Measurements from ENCODE around the gene IPO13.
A peak's percentile ranks its signal among the peaks of the same experiment; 100 is the strongest.

The IPO13 gene

DNA sequence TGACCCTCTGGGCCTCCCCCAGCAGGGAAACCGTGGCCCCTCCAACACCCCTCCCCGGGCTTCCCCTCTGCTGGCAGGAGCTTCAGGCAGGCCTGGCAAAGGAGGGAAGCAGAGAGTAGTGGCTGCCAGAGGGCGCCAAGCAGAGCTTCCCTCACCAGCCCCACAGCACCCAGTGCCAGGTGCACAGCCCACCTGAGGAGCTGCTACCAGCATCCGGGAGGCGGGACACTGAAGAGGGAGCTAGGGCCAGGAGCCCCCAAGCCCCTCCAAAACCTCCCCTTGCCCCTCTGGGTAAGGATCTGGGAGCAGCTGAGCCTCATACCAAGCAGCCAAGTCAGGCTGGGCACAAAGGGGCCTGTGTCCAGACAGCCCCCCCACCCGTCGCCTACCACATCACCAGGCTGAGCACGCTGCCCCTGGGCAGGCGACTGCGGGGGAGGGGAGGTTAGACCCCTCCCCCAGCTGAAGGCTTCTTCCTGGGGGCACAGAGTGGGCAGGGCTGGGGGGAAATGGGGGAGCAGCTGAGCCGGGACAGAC lies 64.3 kb downstream of the IPO13 start:
- TF ChIP-seq, protein P1, sequence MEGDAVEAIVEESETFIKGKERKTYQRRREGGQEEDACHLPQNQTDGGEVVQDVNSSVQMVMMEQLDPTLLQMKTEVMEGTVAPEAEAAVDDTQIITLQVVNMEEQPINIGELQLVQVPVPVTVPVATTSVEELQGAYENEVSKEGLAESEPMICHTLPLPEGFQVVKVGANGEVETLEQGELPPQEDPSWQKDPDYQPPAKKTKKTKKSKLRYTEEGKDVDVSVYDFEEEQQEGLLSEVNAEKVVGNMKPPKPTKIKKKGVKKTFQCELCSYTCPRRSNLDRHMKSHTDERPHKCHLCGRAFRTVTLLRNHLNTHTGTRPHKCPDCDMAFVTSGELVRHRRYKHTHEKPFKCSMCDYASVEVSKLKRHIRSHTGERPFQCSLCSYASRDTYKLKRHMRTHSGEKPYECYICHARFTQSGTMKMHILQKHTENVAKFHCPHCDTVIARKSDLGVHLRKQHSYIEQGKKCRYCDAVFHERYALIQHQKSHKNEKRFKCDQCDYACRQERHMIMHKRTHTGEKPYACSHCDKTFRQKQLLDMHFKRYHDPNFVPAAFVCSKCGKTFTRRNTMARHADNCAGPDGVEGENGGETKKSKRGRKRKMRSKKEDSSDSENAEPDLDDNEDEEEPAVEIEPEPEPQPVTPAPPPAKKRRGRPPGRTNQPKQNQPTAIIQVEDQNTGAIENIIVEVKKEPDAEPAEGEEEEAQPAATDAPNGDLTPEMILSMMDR (IDR thresholded peaks at IDR 0.05) = no peak
- no peak overlapping the region for H3K27ac Mint-ChIP-seq
- H3K9me3 Mint-ChIP-seq = no peaks in the 10 kb centered on the region
- no peaks in the 10 kb centered on the region for H3K27me3 Mint-ChIP-seq (ENCODE audit: low read depth, poor library complexity)
- H3K4me3 Mint-ChIP-seq = no peak overlapping the region
- H3K4me1 Mint-ChIP-seq = peaks cover 32% of the 10 kb centered on the region
- H3K36me3 Mint-ChIP-seq (ENCODE audit: low read depth) = peaks cover 18% of the 10 kb centered on the region
- no peak for DNase-seq

DNA sequence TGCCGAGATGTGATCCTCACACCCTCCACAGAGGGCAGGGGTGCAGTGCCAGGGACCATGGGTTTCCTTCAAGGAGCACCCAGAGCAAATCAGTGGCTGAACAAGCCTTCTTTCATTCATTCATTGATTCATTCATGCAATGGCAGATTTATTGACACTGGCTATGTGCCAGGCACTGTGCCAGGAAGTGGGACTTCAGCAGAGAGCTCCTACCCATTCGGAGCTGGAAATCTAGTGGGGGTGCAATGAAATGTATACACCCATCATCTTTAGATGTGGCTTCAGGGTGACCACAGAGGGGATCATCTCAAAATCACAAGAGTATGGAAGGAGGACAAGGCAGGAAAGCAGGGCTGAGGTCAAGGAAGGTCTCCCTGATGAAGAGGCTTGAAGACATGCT lies 65.7 kb downstream of the IPO13 start:
- Mint-ChIP-seq H3K27me3 (ENCODE audit: low read depth, poor library complexity) (no peaks in the 10 kb centered on the region), H3K9me3 (no peaks in the 10 kb centered on the region), H3K36me3 (ENCODE audit: low read depth) (peaks cover 11% of the 10 kb centered on the region), H3K4me1 (peaks cover 32% of the 10 kb centered on the region), H3K4me3 (no peak overlapping the region), H3K27ac (no peak overlapping the region)
- DNase-seq = no peak
- TF ChIP-seq, protein P1 (IDR thresholded peaks at IDR 0.05) = no peak

DNA sequence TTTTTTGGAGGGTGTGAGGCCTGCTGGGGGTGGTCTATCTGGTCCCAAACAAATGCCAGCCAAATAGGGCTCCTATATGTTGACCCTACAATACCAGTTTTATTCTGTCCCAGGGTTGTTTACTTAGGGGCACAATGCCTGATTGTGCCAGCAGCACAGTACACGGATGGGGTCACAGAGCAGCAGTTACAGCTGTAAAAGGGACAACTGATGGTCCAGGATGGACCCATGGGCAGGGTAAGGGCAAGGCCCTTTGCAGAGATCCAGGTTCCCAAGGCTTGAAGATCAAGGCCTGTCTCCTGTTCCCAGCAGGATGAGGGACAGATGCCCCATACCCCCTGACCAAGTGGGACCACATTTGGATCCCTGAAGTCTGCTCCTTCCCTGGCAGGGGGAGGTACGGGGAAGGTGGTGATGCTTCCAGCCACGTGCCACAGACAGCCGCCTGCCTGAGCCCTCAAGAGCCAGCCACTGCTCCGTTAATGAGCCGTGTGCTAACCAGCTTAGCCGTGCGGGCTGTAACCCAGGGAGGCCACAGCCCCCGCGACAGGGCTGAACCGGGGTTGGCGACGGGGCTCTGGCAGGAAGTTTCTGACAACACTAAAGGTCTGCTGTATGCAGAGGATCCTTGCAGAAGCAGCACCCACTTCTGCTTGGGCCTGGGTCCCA lies 66.3 kb downstream of the IPO13 start:
- peaks cover 10% of the 10 kb centered on the region for H3K36me3 Mint-ChIP-seq (ENCODE audit: low read depth)
- no peak overlapping the region for H3K4me3 Mint-ChIP-seq
- DNase-seq = no peak
- H3K4me1 Mint-ChIP-seq = peaks cover 32% of the 10 kb centered on the region
- TF ChIP-seq, protein P1 (IDR thresholded peaks at IDR 0.05) = no peak
- H3K27ac Mint-ChIP-seq = no peak overlapping the region
- H3K9me3 Mint-ChIP-seq = no peaks in the 10 kb centered on the region
- H3K27me3 Mint-ChIP-seq (ENCODE audit: low read depth, poor library complexity) = no peaks in the 10 kb centered on the region

DNA sequence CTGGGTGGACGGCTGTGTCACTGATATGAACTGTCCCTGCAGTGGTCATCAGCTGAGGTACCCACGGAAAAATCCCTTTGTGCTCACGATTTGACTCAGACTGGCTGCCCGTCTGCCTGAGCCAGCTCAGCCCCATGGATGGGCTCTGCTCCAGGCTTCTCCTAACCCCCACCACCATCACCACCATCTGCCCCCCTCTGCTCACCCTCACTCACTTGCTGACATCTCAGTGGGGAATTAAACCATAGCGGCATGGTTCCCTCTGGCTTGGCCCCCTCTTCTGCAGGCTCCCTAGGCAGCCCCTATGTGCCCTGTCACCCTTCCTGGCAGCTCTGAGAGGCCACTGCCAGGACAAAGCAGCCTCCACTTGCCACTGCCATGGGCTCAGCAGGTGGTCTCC lies 67.2 kb downstream of the IPO13 start:
- Mint-ChIP-seq H3K9me3 (no peaks in the 10 kb centered on the region), H3K36me3 (ENCODE audit: low read depth) (peaks cover 5% of the 10 kb centered on the region), H3K4me1 (peaks cover 32% of the 10 kb centered on the region), H3K27ac (peak overlapping the region; percentile 49), H3K27me3 (ENCODE audit: low read depth, poor library complexity) (no peaks in the 10 kb centered on the region), H3K4me3 (no peak overlapping the region)
- no peak for DNase-seq
- TF ChIP-seq, protein P1 (IDR thresholded peaks at IDR 0.05) = no peak

DNA sequence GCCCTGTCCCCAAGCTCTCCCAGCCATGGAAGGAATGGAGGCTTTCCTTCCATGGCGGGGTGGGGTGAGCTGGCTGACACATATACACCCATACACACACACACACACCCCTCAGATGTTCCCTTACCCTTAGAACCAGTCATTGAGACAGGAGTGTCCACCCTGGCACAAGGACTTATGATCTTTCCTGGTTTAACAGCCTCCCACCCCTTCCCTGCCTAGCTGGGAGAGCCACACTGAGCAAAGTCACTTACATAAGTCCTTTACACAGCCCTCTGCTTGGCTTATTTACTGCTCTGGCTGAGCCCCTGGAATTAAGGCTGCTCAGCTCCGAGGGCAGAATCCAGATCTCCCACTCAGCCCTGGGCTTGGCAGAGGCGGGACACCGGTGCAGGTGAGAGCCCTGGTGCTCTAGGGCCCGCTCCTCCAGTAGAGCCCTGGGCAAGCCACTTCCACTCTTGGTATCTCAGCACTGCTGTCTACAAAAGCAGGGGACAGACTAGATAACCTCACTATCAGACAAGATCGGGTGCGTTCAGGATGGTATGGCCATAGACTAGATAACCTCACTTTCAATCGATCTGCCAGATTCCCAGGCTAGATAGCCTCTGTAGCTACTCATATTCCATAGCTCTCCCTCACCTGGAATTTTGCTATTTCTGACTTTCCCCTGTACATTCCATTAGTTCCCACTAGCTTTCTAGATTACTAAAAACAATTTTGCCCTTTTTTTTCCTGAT lies 67.8 kb downstream of the IPO13 start:
- Mint-ChIP-seq H3K27ac (peak overlapping the region; percentile 49), H3K9me3 (no peaks in the 10 kb centered on the region), H3K36me3 (ENCODE audit: low read depth) (peaks cover 4% of the 10 kb centered on the region), H3K4me3 (no peak overlapping the region), H3K4me1 (peaks cover 32% of the 10 kb centered on the region), H3K27me3 (ENCODE audit: low read depth, poor library complexity) (no peaks in the 10 kb centered on the region)
- TF ChIP-seq, protein P1 (IDR thresholded peaks at IDR 0.05) = no peak
- no peak for DNase-seq
